HG02981 (cell line): ENCODE data around the gene ALKBH5.

ENCODE experiments used
- ATAC-seq: cut with Tn5 transposase; IDR thresholded peaks from one replicate; pipeline ENCODE4 v1.9.1; 2021; ENCODE audit warnings: mild to moderate bottlenecking, moderate library complexity; ENCODE audit not compliant: unreplicated experiment

Gene ALKBH5

DNA sequence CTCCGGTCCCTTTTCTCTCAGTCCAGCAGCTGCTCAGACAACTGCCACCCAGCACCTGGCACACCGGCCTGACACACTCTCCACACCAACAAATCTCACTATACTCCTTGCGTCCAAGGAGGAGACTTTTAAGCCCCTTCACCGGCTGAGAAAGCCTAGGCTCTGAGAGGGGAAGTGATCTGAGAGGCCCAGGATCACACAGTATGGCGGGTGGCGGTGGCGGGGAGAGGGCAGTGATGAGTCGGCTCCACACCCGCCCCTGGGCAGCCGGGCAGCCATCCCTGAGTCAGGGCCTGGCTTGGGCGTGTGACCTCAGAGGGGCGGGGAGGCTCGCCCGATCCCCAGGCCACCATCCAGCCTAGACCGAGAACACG is 74.3 kb downstream of the ALKBH5 start:
- ATAC-seq: peak; percentile 36

DNA sequence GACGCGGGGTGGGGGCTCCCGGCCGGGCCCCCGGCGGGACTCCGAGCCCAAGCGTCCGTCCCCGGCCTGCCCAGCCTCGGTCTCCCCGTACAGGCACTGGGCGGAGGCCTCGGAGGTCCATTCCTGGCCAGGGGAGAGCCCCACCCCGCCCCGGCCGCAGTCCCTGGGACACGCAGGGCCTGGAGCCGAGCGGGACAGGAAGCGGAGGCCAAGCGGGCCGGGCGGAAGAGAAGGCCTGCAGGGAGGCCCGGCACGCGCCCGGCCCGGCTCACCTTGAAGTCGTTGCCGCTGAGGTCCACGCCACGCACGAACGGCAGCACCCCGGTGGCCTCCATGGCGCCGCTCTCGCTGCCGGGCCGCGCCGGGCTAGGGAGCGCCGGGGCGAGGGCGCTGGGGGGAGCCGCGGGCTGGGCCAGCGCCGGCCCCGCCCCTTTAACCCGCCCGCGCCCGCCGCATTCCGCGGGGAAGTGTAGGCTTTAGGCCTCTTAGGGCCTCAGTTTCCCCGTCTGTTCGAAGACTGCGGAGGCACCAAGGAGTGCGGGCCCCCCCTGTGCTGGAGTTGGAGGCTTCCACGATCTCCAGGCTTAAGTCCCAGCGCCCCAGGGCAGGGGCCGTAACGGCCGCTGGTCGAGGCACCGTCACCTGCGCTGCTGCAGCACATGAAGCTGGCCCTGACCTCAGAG is 74.9 kb downstream of the ALKBH5 start, which contains the start of gene FLII:
Gene FLII (minus strand): TSS at position 383 of the 683 bp plus-strand sequence. CDS start 48 bp downstream, at position 335.
- peak; percentile 28 for ATAC-seq
